Prostate gland (tissue), 2 donors: Measurements from ENCODE around the gene MYZAP. TPM values are rescaled to one million over a fixed set of nuclear protein-coding genes. Genes with fewer than 3 reads are reported as not detected.

Experiments
- DNase-seq: peaks from one replicate; pipeline ENCODE4 v3.0.0-alpha.2; 2019; ENCODE audit warnings: low spot score
- H3K27ac ChIP-seq, 2 donors: fragments of 200-600 bp; sonication (generic); 2 replicates each; pipeline ENCODE4 v1.5.1; 2017 to 2019
- H3K27me3 ChIP-seq: fragments of 200-600 bp; sonication (generic); replicated peaks from 2 replicates; pipeline ENCODE4 v1.5.1; 2019; ENCODE audit not compliant: insufficient read depth
- H3K36me3 ChIP-seq, 2 donors: fragments of 200-600 bp; sonication (generic); 1 replicate in 1 of 2; 2 replicates in 1 of 2; pipeline versions ENCODE4 v1.5.1 to v1.8.1; 2017 to 2019
- H3K4me1 ChIP-seq: fragments of 200-600 bp; sonication (generic); replicated peaks from 2 replicates; pipeline ENCODE4 v1.5.1; 2019
- H3K4me3 ChIP-seq, 2 donors: fragments of 200-600 bp; sonication (generic); 2 replicates each; pipeline ENCODE4 v1.5.1; 2017 to 2019
- H3K9me3 ChIP-seq: fragments of 200-600 bp; sonication (generic); 2 replicates; pipeline ENCODE4 v1.5.1; 2017
- POLR2A ChIP-seq: fragments of 450-650 bp; IDR thresholded peaks from one replicate; pipeline ENCODE4 v1.6.1; 2016; ENCODE audit warnings: antibody characterized with exemption, mild to moderate bottlenecking
- POLR2AphosphoS5 ChIP-seq: sonication (generic); formaldehyde crosslinking; IDR thresholded peaks from one replicate; pipeline ENCODE4 v1.6.1; 2017; ENCODE audit warnings: antibody characterized with exemption
- WGBS: methylation state at CpG from one replicate; pipeline ENCODE4 v1.1.5; 2018; 5-methylcytosine and 5-hydroxymethylcytosine counted together
- intact Hi-C: fragments of 100-400 bp; cut with DNase I; formaldehyde crosslinking; loops from one replicate; pipeline ENCODE4 v1.14.2; 2022
- total RNA-seq, 2 donors: library from RNA; depleted of rRNA; stranded (reverse); fragments of >200 nt; gene quantifications; one replicate each; pipeline ENCODE4 v1.1.0, GENCODE V29; 2016
- TF ChIP-seq, protein P1 (sequence below), 4 experiments: fragments of 200-600 bp in 2 of 4; fragments of 450-650 bp in 2 of 4; sonication (generic) in 2 of 4; IDR thresholded peaks; 1 replicate in 3 of 4; 2 replicates in 1 of 4; pipeline ENCODE4 v1.5.1; 2016 to 2019; ENCODE audit warnings: antibody characterized with exemption in 4 of 4, mild to moderate bottlenecking in 2 of 4, moderate library complexity in 2 of 4

The MYZAP gene
- total RNA-seq, 2 donors from 2014 or later, result 14.9 to 25.1 TPM

GRCh38 chr15:57571725-57572124 lies 20.0 kb upstream of the MYZAP start:
- no peak for DNase-seq
- 90% methylated on average over 7 of the region's 7 CpGs for WGBS
- no peaks in the 10 kb centered on the region for H3K36me3 ChIP-seq
- intact Hi-C loops, result no loop called here
- H3K27me3 ChIP-seq, result no peaks in the 10 kb centered on the region
- no peak overlapping the region for H3K4me3 ChIP-seq
- no peaks in the 10 kb centered on the region for H3K9me3 ChIP-seq
- H3K27ac ChIP-seq, result no peak overlapping the region
- TF ChIP-seq POLR2A (no peak), POLR2AphosphoS5 (no peak)
- TF ChIP-seq, protein P1, sequence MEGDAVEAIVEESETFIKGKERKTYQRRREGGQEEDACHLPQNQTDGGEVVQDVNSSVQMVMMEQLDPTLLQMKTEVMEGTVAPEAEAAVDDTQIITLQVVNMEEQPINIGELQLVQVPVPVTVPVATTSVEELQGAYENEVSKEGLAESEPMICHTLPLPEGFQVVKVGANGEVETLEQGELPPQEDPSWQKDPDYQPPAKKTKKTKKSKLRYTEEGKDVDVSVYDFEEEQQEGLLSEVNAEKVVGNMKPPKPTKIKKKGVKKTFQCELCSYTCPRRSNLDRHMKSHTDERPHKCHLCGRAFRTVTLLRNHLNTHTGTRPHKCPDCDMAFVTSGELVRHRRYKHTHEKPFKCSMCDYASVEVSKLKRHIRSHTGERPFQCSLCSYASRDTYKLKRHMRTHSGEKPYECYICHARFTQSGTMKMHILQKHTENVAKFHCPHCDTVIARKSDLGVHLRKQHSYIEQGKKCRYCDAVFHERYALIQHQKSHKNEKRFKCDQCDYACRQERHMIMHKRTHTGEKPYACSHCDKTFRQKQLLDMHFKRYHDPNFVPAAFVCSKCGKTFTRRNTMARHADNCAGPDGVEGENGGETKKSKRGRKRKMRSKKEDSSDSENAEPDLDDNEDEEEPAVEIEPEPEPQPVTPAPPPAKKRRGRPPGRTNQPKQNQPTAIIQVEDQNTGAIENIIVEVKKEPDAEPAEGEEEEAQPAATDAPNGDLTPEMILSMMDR (IDR thresholded peaks at IDR 0.05), result no peak
- H3K4me1 ChIP-seq, result no peaks in the 10 kb centered on the region

- Histone ChIP-seq H3K27me3 (no peaks in the 10 kb centered on the region), H3K4me3 (no peak overlapping the region), H3K36me3 (no peaks in the 10 kb centered on the region), H3K27ac (no peak overlapping the region), H3K4me1 (no peaks in the 10 kb centered on the region), H3K9me3 (no peaks in the 10 kb centered on the region)
- TF ChIP-seq, protein P1 (IDR thresholded peaks at IDR 0.05), result no peak
- TF ChIP-seq POLR2A, result no peak
- TF ChIP-seq POLR2AphosphoS5, result no peak
- intact Hi-C loops, result no loop called here
- WGBS, result 97% methylated on average over 3 of the region's 3 CpGs
- DNase-seq, result no peak
Observed at GRCh38 chr15:57572468-57572867, 19.2 kb upstream of the MYZAP start.

- no peak for TF ChIP-seq POLR2A
- TF ChIP-seq, protein P1 (IDR thresholded peaks at IDR 0.05), result no peak
- TF ChIP-seq POLR2AphosphoS5, result no peak
- Histone ChIP-seq H3K27me3 (no peaks in the 10 kb centered on the region), H3K4me3 (no peak overlapping the region), H3K36me3 (no peaks in the 10 kb centered on the region), H3K9me3 (no peaks in the 10 kb centered on the region), H3K27ac (no peak overlapping the region), H3K4me1 (no peaks in the 10 kb centered on the region)
- WGBS, result 59% methylated on average over 4 of the region's 4 CpGs
- DNase-seq, result no peak
- intact Hi-C loops, result no loop called here
Observed at GRCh38 chr15:57573151-57573550, 18.6 kb upstream of the MYZAP start.

DNA sequence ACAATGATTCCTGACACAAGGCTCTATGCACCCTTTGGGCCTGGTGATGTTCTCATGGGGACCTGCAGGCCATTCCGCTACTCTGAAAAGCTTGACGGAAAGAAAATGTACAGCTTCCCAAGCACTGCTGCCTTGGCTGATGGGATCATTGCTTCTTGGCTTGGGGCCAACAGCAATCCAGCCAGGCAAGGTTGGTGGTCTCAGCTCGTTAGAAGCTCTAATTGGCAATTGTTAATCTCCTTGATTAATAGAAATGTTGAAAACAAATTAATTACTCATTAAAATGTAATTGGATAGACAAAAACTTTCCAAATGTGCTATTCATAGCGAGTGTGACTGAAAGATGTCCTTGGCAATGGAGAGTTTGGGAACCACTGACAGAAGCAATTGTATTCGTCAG lies 16.3 kb upstream of the MYZAP start:
- intact Hi-C loops, result no loop called here

GRCh38 chr15:57578288-57578900 lies 13.3 kb upstream of the MYZAP start:
- 43% methylated on average over 6 of the region's 6 CpGs for WGBS
- no peak for DNase-seq
- H3K36me3 ChIP-seq, result no peaks in the 10 kb centered on the region
- no peak overlapping the region for H3K4me3 ChIP-seq
- intact Hi-C loops, result no loop called here
- H3K4me1 ChIP-seq, result no peaks in the 10 kb centered on the region
- H3K27me3 ChIP-seq, result no peaks in the 10 kb centered on the region
- no peaks in the 10 kb centered on the region for H3K9me3 ChIP-seq
- TF ChIP-seq, protein P1 (IDR thresholded peaks at IDR 0.05), result no peak
- TF ChIP-seq POLR2AphosphoS5, result no peak
- TF ChIP-seq POLR2A, result no peak
- no peak overlapping the region for H3K27ac ChIP-seq

More for the DNA sequence above, 16.3 kb upstream of the MYZAP start:
- Histone ChIP-seq H3K36me3 (no peaks in the 10 kb centered on the region), H3K27ac (no peak overlapping the region), H3K27me3 (no peaks in the 10 kb centered on the region), H3K4me1 (no peaks in the 10 kb centered on the region), H3K9me3 (no peaks in the 10 kb centered on the region), H3K4me3 (no peak overlapping the region)
- 79% methylated on average over 5 of the region's 5 CpGs for WGBS
- no peak for DNase-seq
- TF ChIP-seq, protein P1 (IDR thresholded peaks at IDR 0.05), result no peak
- TF ChIP-seq POLR2A (no peak), POLR2AphosphoS5 (no peak)
